ENCODE results near the gene UGT2B11. TPM values are rescaled to one million over a fixed set of nuclear protein-coding genes. Genes with fewer than 3 reads are reported as not detected.
"Not testable (repeated sequence)": the region's sequence is repeated elsewhere in the genome, so short reads cannot be mapped to it uniquely, and the experiment has no call there.

UGT2B11 gene
- total and polyA plus RNA-seq, 4 donors = not detected

GRCh38 chr4:69179817-69180216 lies 34.7 kb downstream of the UGT2B11 start:
- DNase-seq; H3K27me3 ChIP-seq (ENCODE audit: control insufficient read depth in 1 of 2, insufficient read depth in 2 of 2, low read length in 1 of 2); H3K27ac ChIP-seq (ENCODE audit: low read depth in 1 of 2, low read length in 2 of 2); intact Hi-C loops (cut with DNase I); H3K36me3 ChIP-seq (ENCODE audit: control insufficient read depth in 1 of 2, insufficient read depth in 2 of 2, low read length in 1 of 2); H3K4me1 ChIP-seq (ENCODE audit: control insufficient read depth in 1 of 2, insufficient read depth in 2 of 2, low read length in 2 of 2); ATAC-seq (ENCODE audit: low FRiP score); H3K4me3 ChIP-seq (ENCODE audit: low read length in 2 of 2); H3K9me3 ChIP-seq (ENCODE audit: control insufficient read depth, low read length): not testable (repeated sequence)
- 91 to 100% methylated on average over 1 of the region's 1 CpG for WGBS, 2 donors

- H3K4me1 ChIP-seq (ENCODE audit: control insufficient read depth in 1 of 2, insufficient read depth in 2 of 2, low read length in 2 of 2); ATAC-seq (ENCODE audit: low FRiP score); H3K27ac ChIP-seq (ENCODE audit: low read depth in 1 of 2, low read length in 2 of 2); intact Hi-C loops (cut with DNase I); H3K36me3 ChIP-seq (ENCODE audit: control insufficient read depth in 1 of 2, insufficient read depth in 2 of 2, low read length in 1 of 2); H3K4me3 ChIP-seq (ENCODE audit: low read length in 2 of 2); H3K9me3 ChIP-seq (ENCODE audit: control insufficient read depth, low read length); H3K27me3 ChIP-seq (ENCODE audit: control insufficient read depth in 1 of 2, insufficient read depth in 2 of 2, low read length in 1 of 2); DNase-seq: not testable (repeated sequence)
- 55 to 60% methylated on average over 6 of the region's 6 CpGs for WGBS, 2 donors
Measured at GRCh38 chr4:69178751-69179205, 35.8 kb downstream of the UGT2B11 start.

- ATAC-seq (ENCODE audit: low FRiP score); H3K4me3 ChIP-seq (ENCODE audit: low read length in 2 of 2); H3K27me3 ChIP-seq (ENCODE audit: control insufficient read depth in 1 of 2, insufficient read depth in 2 of 2, low read length in 1 of 2); intact Hi-C loops (cut with DNase I); H3K4me1 ChIP-seq (ENCODE audit: control insufficient read depth in 1 of 2, insufficient read depth in 2 of 2, low read length in 2 of 2); H3K9me3 ChIP-seq (ENCODE audit: control insufficient read depth, low read length); DNase-seq; H3K36me3 ChIP-seq (ENCODE audit: control insufficient read depth in 1 of 2, insufficient read depth in 2 of 2, low read length in 1 of 2); H3K27ac ChIP-seq (ENCODE audit: low read depth in 1 of 2, low read length in 2 of 2): not testable (repeated sequence)
- WGBS, 2 donors = 33 to 38% methylated on average over 2 of the region's 2 CpGs
Measured at GRCh38 chr4:69170233-69171134, 44.1 kb downstream of the UGT2B11 start.

- DNase-seq; H3K4me1 ChIP-seq (ENCODE audit: control insufficient read depth in 1 of 2, insufficient read depth in 2 of 2, low read length in 2 of 2); H3K27ac ChIP-seq (ENCODE audit: low read depth in 1 of 2, low read length in 2 of 2); H3K27me3 ChIP-seq (ENCODE audit: control insufficient read depth in 1 of 2, insufficient read depth in 2 of 2, low read length in 1 of 2); intact Hi-C loops (cut with DNase I); H3K9me3 ChIP-seq (ENCODE audit: control insufficient read depth, low read length); ATAC-seq (ENCODE audit: low FRiP score); H3K36me3 ChIP-seq (ENCODE audit: control insufficient read depth in 1 of 2, insufficient read depth in 2 of 2, low read length in 1 of 2); H3K4me3 ChIP-seq (ENCODE audit: low read length in 2 of 2): not testable (repeated sequence)
- 89 to 95% methylated on average over 4 of the region's 4 CpGs for WGBS, 2 donors
Measured at GRCh38 chr4:69169171-69169570, 45.4 kb downstream of the UGT2B11 start.

- 33 to 36% methylated on average over 2 of the region's 2 CpGs for WGBS, 2 donors
- DNase-seq = no peak
- Histone ChIP-seq H3K36me3 (ENCODE audit: control insufficient read depth in 1 of 2, insufficient read depth in 2 of 2, low read length in 1 of 2) (no peaks in the 10 kb centered on the region), H3K4me3 (ENCODE audit: low read length in 2 of 2) (no peak overlapping the region), H3K4me1 (ENCODE audit: control insufficient read depth in 1 of 2, insufficient read depth in 2 of 2, low read length in 2 of 2) (no peaks in the 10 kb centered on the region), H3K27me3 (ENCODE audit: control insufficient read depth in 1 of 2, insufficient read depth in 2 of 2, low read length in 1 of 2) (no peaks in the 10 kb centered on the region), H3K9me3 (ENCODE audit: control insufficient read depth, low read length) (no peaks in the 10 kb centered on the region), H3K27ac (ENCODE audit: low read depth in 1 of 2, low read length in 2 of 2) (no peak overlapping the region)
- ATAC-seq (ENCODE audit: low FRiP score) = no peak
- intact Hi-C loops (cut with DNase I) = no loop called here
Measured at GRCh38 chr4:69167300-69167699, 47.2 kb downstream of the UGT2B11 start.

GRCh38 chr4:69166376-69166775 lies 48.2 kb downstream of the UGT2B11 start:
- H3K27me3 ChIP-seq (ENCODE audit: control insufficient read depth in 1 of 2, insufficient read depth in 2 of 2, low read length in 1 of 2); intact Hi-C loops (cut with DNase I); H3K4me3 ChIP-seq (ENCODE audit: low read length in 2 of 2); H3K9me3 ChIP-seq (ENCODE audit: control insufficient read depth, low read length); ATAC-seq (ENCODE audit: low FRiP score); H3K27ac ChIP-seq (ENCODE audit: low read depth in 1 of 2, low read length in 2 of 2); DNase-seq; H3K4me1 ChIP-seq (ENCODE audit: control insufficient read depth in 1 of 2, insufficient read depth in 2 of 2, low read length in 2 of 2); H3K36me3 ChIP-seq (ENCODE audit: control insufficient read depth in 1 of 2, insufficient read depth in 2 of 2, low read length in 1 of 2): not testable (repeated sequence)
- WGBS, 2 donors = 84 to 87% methylated on average over 4 of the region's 4 CpGs

GRCh38 chr4:69165707-69166106 lies 48.8 kb downstream of the UGT2B11 start:
- H3K36me3 ChIP-seq (ENCODE audit: control insufficient read depth in 1 of 2, insufficient read depth in 2 of 2, low read length in 1 of 2); H3K27me3 ChIP-seq (ENCODE audit: control insufficient read depth in 1 of 2, insufficient read depth in 2 of 2, low read length in 1 of 2); ATAC-seq (ENCODE audit: low FRiP score); H3K4me1 ChIP-seq (ENCODE audit: control insufficient read depth in 1 of 2, insufficient read depth in 2 of 2, low read length in 2 of 2); DNase-seq; H3K27ac ChIP-seq (ENCODE audit: low read depth in 1 of 2, low read length in 2 of 2); intact Hi-C loops (cut with DNase I); H3K4me3 ChIP-seq (ENCODE audit: low read length in 2 of 2); H3K9me3 ChIP-seq (ENCODE audit: control insufficient read depth, low read length): not testable (repeated sequence)
- 47 to 63% methylated on average over 1 of the region's 1 CpG for WGBS, 2 donors

GRCh38 chr4:69156913-69157312 lies 57.6 kb downstream of the UGT2B11 start:
- Histone ChIP-seq H3K4me3 (ENCODE audit: low read length in 2 of 2) (no peak overlapping the region), H3K27me3 (ENCODE audit: control insufficient read depth in 1 of 2, insufficient read depth in 2 of 2, low read length in 1 of 2) (no peaks in the 10 kb centered on the region), H3K36me3 (ENCODE audit: control insufficient read depth in 1 of 2, insufficient read depth in 2 of 2, low read length in 1 of 2) (no peaks in the 10 kb centered on the region), H3K9me3 (ENCODE audit: control insufficient read depth, low read length) (no peaks in the 10 kb centered on the region), H3K27ac (ENCODE audit: low read depth in 1 of 2, low read length in 2 of 2) (no peak overlapping the region), H3K4me1 (ENCODE audit: control insufficient read depth in 1 of 2, insufficient read depth in 2 of 2, low read length in 2 of 2) (no peaks in the 10 kb centered on the region)
- no peak for DNase-seq
- no peak for ATAC-seq (ENCODE audit: low FRiP score)
- intact Hi-C loops (cut with DNase I) = no loop called here
- 78 to 81% methylated on average over 2 of the region's 2 CpGs for WGBS, 2 donors

GRCh38 chr4:69154021-69154420 lies 60.5 kb downstream of the UGT2B11 start:
- Histone ChIP-seq H3K9me3 (ENCODE audit: control insufficient read depth, low read length) (no peaks in the 10 kb centered on the region), H3K4me3 (ENCODE audit: low read length in 2 of 2) (no peak overlapping the region), H3K27ac (ENCODE audit: low read depth in 1 of 2, low read length in 2 of 2) (no peak overlapping the region), H3K4me1 (ENCODE audit: control insufficient read depth in 1 of 2, insufficient read depth in 2 of 2, low read length in 2 of 2) (no peaks in the 10 kb centered on the region), H3K36me3 (ENCODE audit: control insufficient read depth in 1 of 2, insufficient read depth in 2 of 2, low read length in 1 of 2) (no peaks in the 10 kb centered on the region), H3K27me3 (ENCODE audit: control insufficient read depth in 1 of 2, insufficient read depth in 2 of 2, low read length in 1 of 2) (no peaks in the 10 kb centered on the region)
- WGBS, 2 donors = 82 to 84% methylated on average over 4 of the region's 4 CpGs
- no peak for ATAC-seq (ENCODE audit: low FRiP score)
- DNase-seq = no peak
- intact Hi-C loops (cut with DNase I) = no loop called here

Data from aorta (tissue), 5 donors.